GM19099 (cell line): ENCODE data around the gene SELENOV.

Experiments used
- POLR2A ChIP-seq: IDR thresholded peaks from 3 replicates; pipeline ENCODE4 v1.6.1; 2011; ENCODE audit warnings: low read depth; ENCODE audit not compliant: insufficient read length; ENCODE audit errors: extremely low read depth

SELENOV gene

GRCh38 chr19:39514840-39515550 is at the start of gene SELENOV:
Gene SELENOV (plus strand): TSS chr19:39515139. CDS start chr19:39515213, 74 bp downstream.
- TF ChIP-seq POLR2A, result no peak

GRCh38 chr19:39465956-39466747 is 48.8 kb upstream of the SELENOV start:
- no peak for TF ChIP-seq POLR2A

GRCh38 chr19:39467941-39468340 is 47.0 kb upstream of the SELENOV start:
- TF ChIP-seq POLR2A, result no peak

- TF ChIP-seq POLR2A, result no peak
Observed at GRCh38 chr19:39469036-39469435, 45.9 kb upstream of the SELENOV start.

GRCh38 chr19:39469567-39469966 is 45.4 kb upstream of the SELENOV start:
- TF ChIP-seq POLR2A, result no peak

- TF ChIP-seq POLR2A, result no peak
Observed at GRCh38 chr19:39470724-39471339, 44.1 kb upstream of the SELENOV start.

DNA sequence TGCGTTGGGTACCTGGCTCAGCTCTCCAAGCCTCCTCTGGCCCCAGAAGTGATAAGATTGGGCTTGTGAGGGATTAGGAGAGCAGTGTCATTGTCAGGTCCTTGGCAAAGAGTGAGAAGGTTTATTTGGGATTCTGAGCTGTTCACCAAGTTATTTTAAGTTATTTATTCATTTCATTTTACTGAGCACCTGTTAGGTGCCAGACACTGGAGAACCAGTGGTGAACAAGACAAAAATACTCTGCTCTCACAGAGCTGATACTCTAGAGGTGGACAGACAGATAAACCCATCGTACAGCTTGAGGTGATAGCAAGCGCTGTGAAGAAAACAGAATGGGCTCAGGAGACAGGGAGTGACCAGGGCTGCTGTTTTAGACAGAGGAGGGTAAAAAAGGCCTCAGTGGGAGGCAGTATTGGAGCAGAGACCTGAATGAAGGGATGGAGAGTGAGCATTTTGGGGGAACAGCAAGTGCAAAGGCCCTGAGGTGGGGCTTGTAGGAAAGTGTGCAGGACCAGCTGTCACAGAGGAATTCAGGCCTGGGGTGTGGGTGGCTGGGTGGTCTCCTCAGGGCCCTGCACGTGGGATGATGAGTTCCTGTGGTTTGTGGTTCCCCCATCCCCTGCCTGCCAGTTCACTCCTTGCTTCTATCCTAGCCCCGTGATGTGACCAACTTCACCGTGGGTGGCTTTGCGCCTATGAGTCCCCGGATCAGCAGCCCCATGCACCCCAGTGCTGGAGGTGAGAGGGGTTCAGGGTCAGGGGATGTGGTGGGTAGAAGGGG is 43.0 kb upstream of the SELENOV start:
- TF ChIP-seq POLR2A, result no peak

DNA sequence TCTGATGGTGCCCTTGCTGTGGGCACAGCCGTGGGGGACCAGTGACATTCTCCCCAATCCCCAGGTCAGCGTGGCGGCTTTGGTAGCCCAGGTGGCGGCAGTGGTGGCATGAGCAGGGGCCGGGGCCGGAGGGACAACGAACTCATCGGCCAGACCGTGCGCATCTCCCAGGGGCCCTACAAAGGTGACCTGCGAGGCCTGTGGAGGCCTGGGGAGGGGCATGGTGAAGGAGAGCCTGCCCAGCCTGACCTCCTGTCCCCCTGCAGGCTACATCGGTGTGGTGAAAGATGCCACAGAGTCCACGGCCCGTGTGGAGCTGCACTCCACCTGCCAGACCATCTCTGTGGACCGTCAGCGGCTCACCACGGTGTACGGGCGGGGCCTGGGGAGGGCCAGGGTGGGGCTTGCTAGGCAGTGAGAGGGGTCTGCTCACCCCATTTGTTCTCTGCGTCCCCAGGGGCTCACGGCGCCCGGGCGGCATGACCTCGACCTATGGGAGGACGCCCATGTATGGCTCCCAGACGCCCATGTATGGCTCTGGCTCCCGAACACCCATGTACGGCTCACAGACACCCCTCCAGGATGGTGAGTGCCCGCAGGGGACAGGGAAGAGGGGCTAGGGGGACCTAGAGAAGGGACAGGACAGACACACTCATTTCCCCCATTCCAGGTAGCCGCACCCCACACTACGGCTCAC is 42.0 kb upstream of the SELENOV start:
- no peak for TF ChIP-seq POLR2A

- TF ChIP-seq POLR2A, result no peak
Observed at GRCh38 chr19:39473443-39473960, 41.4 kb upstream of the SELENOV start.

GRCh38 chr19:39474139-39474620 is 40.8 kb upstream of the SELENOV start:
- TF ChIP-seq POLR2A, result no peak

- no peak for TF ChIP-seq POLR2A
Observed at GRCh38 chr19:39475748-39476147, 39.2 kb upstream of the SELENOV start.

GRCh38 chr19:39479916-39480315 is 35.0 kb upstream of the SELENOV start:
- TF ChIP-seq POLR2A, result no peak

DNA sequence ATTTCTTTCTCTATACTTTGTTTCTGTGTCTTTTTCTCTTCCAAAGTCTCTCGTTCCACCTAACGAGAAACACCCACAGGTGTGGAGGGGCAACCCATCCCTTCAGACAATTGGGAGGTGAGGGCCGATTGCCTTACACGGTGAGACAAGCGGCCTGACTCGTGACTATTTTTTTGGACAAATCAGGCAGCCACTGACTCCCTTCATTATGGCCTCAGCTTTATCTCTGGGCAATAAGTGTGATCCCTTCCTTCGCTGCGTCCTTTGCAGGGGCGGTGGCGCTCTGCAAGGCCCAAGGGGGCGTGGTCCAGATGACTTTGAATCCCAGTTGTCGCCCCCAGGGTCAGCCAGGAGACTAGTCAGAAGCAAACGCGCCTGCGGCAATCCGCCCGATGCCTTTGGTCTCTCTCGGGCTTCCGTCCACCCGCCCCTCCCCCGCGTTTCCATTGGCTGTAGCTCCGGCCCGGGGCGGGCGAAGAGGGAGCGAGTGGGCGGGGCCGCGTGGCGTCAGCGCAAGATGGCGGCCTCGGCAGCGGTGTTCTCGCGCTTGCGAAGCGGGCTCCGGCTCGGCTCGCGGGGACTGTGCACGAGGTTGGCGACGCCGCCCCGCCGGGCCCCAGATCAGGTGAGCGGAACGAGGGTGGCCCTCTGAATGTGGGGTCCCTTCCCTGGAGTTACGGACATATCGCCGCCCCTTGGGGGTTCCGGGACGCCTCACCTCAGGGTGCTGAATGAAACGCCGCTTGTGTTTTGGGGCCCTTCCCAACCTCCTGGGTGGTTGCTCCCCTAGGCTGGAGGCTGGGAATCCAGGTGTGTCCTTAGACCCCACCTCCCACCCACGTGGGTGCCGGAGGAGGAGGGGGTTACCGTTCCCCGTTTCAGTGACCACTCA is 34.4 kb upstream of the SELENOV start, which contains the start of gene TIMM50:
Gene TIMM50 (plus strand): TSS at position 502 of the 892 bp plus-strand sequence. CDS start 16 bp downstream, at position 518.
- peak; percentile 88 for TF ChIP-seq POLR2A
